GM18517 (cell line): ENCODE data around the gene MAGEE1.
A peak's percentile ranks its signal among the peaks of the same experiment; 100 is the strongest.

Experiments
- ATAC-seq: cut with Tn5 transposase; IDR thresholded peaks from one replicate; pipeline ENCODE4 v1.9.1; 2021; ENCODE audit warnings: mild to moderate bottlenecking, moderate library complexity; ENCODE audit not compliant: unreplicated experiment

Gene MAGEE1, protein sequence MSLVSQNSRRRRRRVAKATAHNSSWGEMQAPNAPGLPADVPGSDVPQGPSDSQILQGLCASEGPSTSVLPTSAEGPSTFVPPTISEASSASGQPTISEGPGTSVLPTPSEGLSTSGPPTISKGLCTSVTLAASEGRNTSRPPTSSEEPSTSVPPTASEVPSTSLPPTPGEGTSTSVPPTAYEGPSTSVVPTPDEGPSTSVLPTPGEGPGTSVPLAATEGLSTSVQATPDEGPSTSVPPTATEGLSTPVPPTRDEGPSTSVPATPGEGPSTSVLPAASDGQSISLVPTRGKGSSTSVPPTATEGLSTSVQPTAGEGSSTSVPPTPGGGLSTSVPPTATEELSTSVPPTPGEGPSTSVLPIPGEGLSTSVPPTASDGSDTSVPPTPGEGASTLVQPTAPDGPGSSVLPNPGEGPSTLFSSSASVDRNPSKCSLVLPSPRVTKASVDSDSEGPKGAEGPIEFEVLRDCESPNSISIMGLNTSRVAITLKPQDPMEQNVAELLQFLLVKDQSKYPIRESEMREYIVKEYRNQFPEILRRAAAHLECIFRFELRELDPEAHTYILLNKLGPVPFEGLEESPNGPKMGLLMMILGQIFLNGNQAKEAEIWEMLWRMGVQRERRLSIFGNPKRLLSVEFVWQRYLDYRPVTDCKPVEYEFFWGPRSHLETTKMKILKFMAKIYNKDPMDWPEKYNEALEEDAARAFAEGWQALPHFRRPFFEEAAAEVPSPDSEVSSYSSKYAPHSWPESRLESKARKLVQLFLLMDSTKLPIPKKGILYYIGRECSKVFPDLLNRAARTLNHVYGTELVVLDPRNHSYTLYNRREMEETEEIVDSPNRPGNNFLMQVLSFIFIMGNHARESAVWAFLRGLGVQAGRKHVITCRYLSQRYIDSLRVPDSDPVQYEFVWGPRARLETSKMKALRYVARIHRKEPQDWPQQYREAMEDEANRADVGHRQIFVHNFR

DNA sequence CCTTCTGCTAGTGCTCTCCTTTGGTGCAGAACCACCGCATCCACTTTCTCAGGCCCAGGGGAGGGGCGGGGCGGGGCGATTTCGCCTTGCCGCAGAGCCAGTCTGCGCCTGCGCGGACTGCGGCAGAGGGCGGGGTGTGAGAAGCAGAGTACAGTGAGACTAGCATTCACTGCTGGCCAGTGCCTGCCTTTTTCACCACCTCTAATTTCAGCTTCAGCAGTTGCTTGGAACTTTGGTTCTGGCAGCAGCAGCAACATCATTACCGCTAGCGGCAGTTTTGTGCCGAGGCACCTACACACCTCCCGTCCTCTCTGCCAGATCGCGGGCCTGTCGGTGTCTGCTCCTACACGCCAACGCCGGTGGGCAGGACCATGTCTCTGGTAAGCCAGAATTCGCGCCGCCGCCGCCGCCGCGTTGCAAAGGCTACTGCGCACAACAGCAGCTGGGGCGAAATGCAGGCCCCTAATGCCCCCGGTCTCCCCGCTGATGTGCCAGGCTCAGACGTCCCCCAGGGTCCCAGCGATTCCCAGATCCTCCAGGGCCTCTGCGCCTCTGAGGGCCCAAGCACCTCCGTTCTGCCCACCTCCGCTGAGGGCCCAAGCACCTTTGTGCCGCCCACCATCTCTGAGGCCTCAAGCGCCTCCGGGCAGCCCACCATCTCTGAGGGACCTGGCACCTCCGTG, at the start of gene MAGEE1:
Gene MAGEE1, plus strand, starts transcription at position 151 of the 683 bp plus-strand sequence. Its CDS starts 221 bp downstream, at position 372.
- peak; percentile 87 for ATAC-seq

DNA sequence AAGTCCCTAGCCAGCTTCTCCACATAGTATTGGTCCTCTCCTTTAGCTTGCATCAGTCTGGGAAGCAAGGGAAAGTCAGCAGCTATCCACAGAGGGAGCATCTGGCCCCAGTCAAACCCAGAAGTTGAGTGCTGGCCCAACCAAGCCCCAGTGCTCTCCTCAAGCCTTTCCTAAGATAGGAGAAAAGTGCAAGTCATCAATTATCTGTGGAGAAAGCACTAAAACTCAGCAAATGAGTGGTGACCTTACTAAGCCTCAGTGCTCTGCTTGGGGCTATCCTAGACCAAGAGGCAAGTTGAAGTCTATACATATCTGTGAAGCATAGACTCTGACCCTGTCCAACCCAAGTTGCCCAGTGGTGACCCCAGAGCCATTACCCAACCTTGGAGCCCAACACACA, 28.5 kb upstream of the MAGEE1 start:
- ATAC-seq, result no peak

DNA sequence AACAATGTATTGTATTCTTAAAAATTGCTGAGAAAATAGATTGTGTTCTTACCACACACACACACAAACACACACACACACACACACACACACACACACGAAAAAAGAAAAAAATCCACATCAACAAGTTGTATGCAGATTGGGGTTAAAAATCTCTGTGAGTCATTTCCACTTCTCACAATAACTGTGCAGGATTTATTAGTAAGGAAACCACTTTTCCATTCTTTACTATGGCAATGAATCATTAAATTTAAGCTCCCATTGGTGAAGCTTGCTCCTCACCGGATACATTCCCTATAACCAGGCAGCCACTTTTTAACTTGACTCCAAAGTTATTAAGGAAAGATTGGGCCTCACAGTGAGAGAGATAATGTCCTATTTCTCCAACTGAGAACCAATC, 19.7 kb upstream of the MAGEE1 start:
- ATAC-seq, result no peak

DNA sequence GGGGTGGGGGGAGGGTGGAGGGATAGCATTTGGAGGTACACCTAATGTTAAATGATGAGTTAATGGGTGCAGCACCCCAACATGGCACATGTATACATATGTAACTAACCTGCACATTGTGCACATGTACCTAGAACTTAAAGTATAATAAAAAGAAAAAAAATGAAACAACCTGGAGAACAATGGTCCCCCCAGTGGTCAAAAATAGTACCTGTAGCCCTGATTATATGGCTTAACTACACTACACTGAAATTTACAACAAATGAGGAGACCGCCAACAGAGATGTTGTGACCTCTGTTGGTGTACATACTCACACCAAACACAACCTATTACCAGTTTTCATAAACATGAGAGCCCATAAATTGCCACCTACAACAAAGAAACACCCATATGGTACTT, 7.3 kb upstream of the MAGEE1 start:
- no peak for ATAC-seq

DNA sequence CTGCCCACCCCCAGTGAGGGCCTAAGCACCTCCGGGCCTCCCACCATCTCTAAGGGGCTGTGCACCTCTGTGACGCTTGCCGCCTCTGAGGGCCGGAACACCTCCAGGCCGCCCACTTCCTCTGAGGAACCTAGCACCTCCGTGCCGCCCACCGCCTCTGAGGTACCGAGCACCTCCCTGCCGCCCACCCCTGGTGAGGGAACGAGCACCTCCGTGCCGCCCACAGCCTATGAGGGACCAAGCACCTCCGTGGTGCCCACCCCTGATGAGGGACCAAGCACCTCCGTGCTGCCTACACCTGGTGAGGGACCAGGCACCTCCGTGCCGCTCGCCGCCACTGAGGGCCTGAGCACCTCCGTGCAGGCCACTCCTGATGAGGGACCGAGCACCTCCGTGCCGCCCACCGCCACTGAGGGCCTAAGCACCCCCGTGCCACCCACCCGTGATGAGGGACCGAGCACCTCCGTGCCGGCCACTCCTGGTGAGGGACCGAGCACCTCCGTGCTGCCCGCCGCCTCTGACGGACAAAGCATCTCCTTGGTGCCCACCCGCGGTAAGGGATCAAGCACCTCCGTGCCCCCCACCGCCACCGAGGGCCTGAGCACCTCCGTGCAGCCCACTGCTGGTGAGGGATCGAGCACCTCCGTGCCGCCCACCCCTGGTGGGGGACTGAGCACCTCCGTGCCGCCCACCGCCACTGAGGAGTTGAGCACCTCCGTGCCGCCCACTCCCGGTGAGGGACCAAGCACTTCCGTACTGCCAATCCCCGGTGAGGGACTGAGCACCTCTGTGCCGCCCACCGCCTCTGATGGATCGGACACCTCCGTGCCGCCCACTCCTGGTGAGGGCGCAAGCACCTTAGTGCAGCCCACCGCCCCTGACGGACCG, 977 bp downstream of the MAGEE1 start:
- peak; percentile 17 for ATAC-seq

DNA sequence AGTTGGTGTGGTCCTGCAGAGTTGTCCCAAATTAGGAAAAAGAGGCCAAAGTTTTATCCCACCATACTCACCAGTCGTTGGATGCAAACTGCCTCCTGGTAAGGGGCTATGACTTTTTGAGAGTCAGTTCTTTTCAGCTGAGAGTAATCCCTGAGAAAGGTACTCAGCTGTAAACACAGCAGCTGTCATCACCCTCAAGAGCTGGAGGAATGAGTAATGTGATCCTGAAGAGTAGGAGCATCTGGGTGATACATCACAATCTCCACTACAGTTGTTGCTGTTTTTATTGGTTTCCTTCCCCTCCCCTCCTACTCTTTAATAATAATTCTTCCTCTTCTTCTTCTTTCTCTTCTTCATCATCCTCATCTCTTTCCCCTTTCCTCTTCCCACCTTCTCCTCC, 5.7 kb downstream of the MAGEE1 start:
- no peak for ATAC-seq

DNA sequence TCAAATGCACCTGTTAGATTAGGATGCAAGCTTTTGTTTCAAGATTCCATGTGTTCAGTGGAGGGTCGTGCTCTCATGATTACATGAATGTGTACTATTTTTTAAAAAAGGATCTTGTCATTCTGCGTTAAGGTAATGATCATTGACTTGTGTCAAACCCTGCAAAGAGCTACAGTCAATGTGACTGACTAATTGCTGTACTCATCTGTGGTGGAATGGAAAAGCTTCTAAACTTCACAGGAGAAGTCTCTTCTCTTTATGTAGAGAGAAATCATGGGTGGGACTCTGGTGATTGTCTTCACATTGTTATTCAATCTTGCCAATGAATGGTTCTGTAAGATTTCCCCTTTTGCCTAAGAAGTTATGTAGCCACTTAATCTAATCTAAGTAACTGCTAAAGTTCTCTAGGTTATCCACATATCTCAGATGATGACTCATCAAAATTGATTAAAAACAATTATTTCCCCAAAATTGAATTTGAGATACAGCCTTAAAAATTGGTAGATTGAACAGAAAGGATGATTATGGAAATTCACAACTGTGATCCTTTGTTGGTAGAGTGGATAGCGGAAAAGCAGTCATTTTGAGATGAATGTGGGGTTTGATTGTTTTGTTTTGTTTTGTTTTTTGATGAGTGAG, 6.7 kb downstream of the MAGEE1 start:
- no peak for ATAC-seq

DNA sequence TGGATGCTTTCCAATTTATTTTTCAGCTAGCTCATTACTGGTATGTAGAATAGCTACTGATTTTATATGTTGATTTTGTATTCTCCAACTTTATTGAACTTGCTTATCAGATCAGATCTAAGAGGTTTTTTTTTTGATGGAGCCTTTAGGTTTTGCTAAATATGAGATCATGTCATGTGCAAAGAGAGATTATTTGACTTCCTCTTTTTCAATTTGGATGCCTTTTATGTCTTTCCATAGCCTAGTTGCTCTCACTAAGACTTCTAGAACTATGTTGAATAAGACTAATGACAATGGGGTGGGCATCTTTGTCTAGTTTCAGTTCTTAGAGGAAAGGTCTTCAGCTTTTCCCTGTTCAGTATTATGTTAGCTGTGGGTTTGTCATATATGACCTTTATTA, 11.7 kb downstream of the MAGEE1 start:
- ATAC-seq, result no peak

DNA sequence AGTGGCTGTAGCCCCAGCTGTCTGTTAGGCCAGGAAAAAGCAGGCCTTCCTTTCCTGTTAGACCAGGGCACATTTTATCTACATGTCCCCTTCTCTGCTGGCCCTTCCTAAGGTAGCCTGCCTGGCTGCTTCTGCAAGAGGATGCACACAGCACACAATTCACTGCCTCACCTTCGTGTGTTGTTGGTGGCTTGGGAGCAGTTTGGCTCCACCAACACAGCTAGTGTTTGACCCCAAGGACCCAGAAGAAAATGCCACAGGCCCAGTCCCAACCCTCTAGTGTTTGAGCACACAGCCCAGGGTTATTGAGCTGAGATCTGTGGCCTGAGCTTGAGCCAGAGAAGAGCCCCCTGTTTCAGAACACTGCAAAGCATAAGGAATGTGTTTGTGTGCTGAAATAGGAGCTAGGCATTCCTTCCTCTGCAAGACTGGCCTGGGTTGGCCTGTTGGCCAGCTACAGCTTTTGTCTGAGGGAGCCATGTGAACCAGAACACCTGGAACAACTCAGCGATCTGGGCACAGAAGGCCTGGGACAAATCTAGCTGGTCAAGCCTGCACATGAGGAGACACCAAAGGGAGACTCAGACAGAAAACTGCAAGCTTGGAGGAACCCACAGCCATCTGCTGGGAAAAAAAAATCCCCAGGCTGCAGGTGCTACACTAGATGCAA, 26.4 kb downstream of the MAGEE1 start:
- ATAC-seq, result no peak

DNA sequence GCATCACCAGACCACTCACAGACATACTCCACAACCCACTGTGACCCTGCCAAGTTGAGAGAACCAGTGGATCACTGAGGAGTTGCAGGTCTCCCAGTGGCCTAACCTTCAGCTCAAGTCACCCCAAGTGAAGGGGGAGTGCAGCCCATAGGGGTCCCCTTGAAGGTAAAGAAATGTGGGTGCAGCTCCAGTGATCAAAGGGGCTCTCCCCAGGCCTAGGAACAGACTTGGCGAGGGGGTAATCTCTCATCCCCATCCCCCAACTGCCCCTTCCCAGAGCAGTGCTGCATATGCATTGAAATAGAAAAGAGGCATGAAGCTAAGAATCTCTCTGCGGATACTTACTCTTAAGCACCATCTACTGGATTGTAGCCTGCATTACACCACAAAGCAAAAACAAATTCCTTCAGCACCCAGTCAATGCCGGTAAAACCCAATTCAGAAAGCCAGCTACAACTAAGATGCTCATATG, 27.0 kb downstream of the MAGEE1 start:
- ATAC-seq, result peak; percentile 92

DNA sequence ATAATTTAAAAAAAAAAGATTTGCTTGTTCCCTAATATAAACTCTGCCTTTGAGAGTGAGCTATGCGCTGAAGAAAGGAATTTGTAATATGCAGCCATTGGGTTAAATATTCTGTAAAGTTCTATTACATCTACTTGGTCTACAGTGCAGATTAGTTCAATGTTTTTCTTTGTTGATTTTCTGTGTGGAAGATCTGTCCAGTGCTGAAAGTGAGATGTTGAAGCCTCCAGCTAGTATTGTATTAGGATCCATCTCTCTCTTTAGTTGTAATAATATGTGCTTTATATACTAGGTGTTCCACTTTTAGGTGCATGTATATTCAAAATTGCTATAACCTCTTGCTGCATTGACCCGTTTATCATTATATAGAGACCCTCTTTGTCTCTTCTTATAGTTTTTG, 49.8 kb downstream of the MAGEE1 start:
- no peak for ATAC-seq
